K562 (cell line): ENCODE data around the gene PIK3R1. TPM values are rescaled to one million over a fixed set of nuclear protein-coding genes. Genes with fewer than 3 reads are reported as not detected.

Experiments
- ATAC-seq: fragments of 200-7000 bp; cut with Tn5 transposase; 3 replicates; pipeline ENCODE4 v1.9.1; 2020; ENCODE audit warnings: moderate library complexity
- BruUV-seq: library from RNA; stranded (reverse); fragments of 400-500 nt; replicated peaks from 2 replicates; lab custom pipeline; 2021; lab: Mats Ljungman, UMichigan
- CTCF ChIA-PET: fragments of 300-600 bp; formaldehyde crosslinking; extraction: SDS; loops from one replicate; lab custom pipeline; 2021; ENCODE audit warnings: low intra/inter-chr PET ratio; lab: Yijun Ruan, JAX
- POLR2A ChIA-PET: fragments of 300-600, 350-650 bp; sonication (Branson Sonifier 250); formaldehyde crosslinking; extraction: SDS; loops from one replicate; lab custom pipeline; 2021; ENCODE audit warnings: antibody characterized with exemption, inconsistent platforms; lab: Yijun Ruan, JAX
- DNase-seq, 4 experiments: peaks; one replicate each; pipeline versions ENCODE4 v3.0.0 to v3.0.0-alpha.2; 2011 to 2018; ENCODE audit warnings: low spot score in 3 of 4, mixed read lengths in 3 of 4; ENCODE audit errors: extremely low read depth in 1 of 4
- FAIRE-seq: peaks from 2 replicates; lab custom pipeline; 2011; peaks lifted over from hg19 to GRCh38; lab: Jason Lieb, UNC
- H2AFZ ChIP-seq: 2 replicates; pipeline ENCODE4 v1.6.0; 2011; ENCODE audit warnings: low read depth, low read length, control low read depth, inconsistent platforms
- H3K27ac ChIP-seq: fragments of 200-600 bp; 3 replicates; pipeline ENCODE4 v1.8.0; 2011; ENCODE audit warnings: low read depth, mild to moderate bottlenecking, control low read depth, inconsistent platforms, low read length, moderate library complexity, mixed read lengths; ENCODE audit errors: extremely low read depth
- H3K27me3 ChIP-seq, 2 experiments: fragments of 300-600 bp in 1 of 2; 2 replicates in 1 of 2; 3 replicates in 1 of 2; pipeline versions ENCODE4 v1.6.0 to v1.8.0; 2011; ENCODE audit warnings: inconsistent platforms in 2 of 2, low read length in 2 of 2, mild to moderate bottlenecking in 1 of 2, mixed read lengths in 1 of 2, moderate library complexity in 1 of 2; ENCODE audit not compliant: control insufficient read depth in 2 of 2, insufficient read depth in 2 of 2
- H3K36me3 ChIP-seq: fragments of 300-600 bp; 3 replicates; pipeline ENCODE4 v1.8.0; 2011; ENCODE audit warnings: mild to moderate bottlenecking, low read length, inconsistent platforms; ENCODE audit not compliant: control insufficient read depth, insufficient read depth
- H3K4me1 ChIP-seq, 2 experiments: fragments of 200-600 bp in 1 of 2; replicated peaks in 1 of 2; 2 replicates in 1 of 2; 3 replicates in 1 of 2; pipeline versions ENCODE4 v1.5.1 to v1.8.0; 2011; ENCODE audit warnings: inconsistent platforms in 2 of 2, low read length in 2 of 2, mild to moderate bottlenecking in 1 of 2, mixed read lengths in 1 of 2, moderate library complexity in 1 of 2; ENCODE audit not compliant: control insufficient read depth in 2 of 2, insufficient read depth in 2 of 2
- H3K4me2 ChIP-seq: 2 replicates; pipeline ENCODE4 v1.6.1; 2011; ENCODE audit warnings: low read length, control low read depth, inconsistent platforms, mixed read lengths; ENCODE audit not compliant: insufficient read depth
- H3K4me3 ChIP-seq: fragments of 200-600 bp; sonication (generic), shearing (Covaris generic); 2 replicates; pipeline ENCODE4 v1.5.1; 2016; ENCODE audit warnings: control low read depth, inconsistent platforms
- H3K79me2 ChIP-seq: fragments of 200-600 bp; 3 replicates; pipeline ENCODE4 v1.8.0; 2011; ENCODE audit warnings: low read length, inconsistent platforms; ENCODE audit not compliant: control insufficient read depth, insufficient read depth
- H3K9ac ChIP-seq, 2 experiments: 2 replicates each; pipeline versions ENCODE4 v1.6.0 to v1.6.1; 2011; ENCODE audit warnings: low read depth in 2 of 2, low read length in 2 of 2, control low read depth in 1 of 2, inconsistent platforms in 1 of 2, mild to moderate bottlenecking in 1 of 2, mixed read lengths in 1 of 2; ENCODE audit not compliant: insufficient read depth in 1 of 2
- H3K9me1 ChIP-seq: one replicate; pipeline ENCODE4 v1.6.0; 2011; ENCODE audit warnings: inconsistent platforms, mild to moderate bottlenecking, low read length, moderate library complexity; ENCODE audit not compliant: control insufficient read depth, insufficient read depth
- H3K9me3 ChIP-seq: replicated peaks from 2 replicates; pipeline ENCODE4 v1.5.1; 2011; ENCODE audit warnings: low read depth, low read length, inconsistent platforms; ENCODE audit not compliant: control insufficient read depth, insufficient read depth
- H4K20me1 ChIP-seq: replicated peaks from 2 replicates; pipeline ENCODE4 v1.6.1; 2011; ENCODE audit warnings: low read length, inconsistent platforms, mixed read lengths; ENCODE audit not compliant: control insufficient read depth, insufficient read depth
- BRF1 ChIP-seq: IDR thresholded peaks from 3 replicates; pipeline ENCODE4 v1.6.1; 2011; ENCODE audit warnings: borderline replicate concordance, mild to moderate bottlenecking; ENCODE audit not compliant: insufficient read length; ENCODE audit errors: extremely low read depth
- DMBX1 ChIP-seq: fragments of 250-450 bp; sonication (Bioruptor Pico); IDR thresholded peaks from 2 replicates; pipeline ENCODE4 v1.8.0; 2022; ENCODE audit warnings: inconsistent platforms, mild to moderate bottlenecking, moderate library complexity, borderline replicate concordance
- DNMT1 ChIP-seq: fragments of 450-650 bp; IDR thresholded peaks from 2 replicates; pipeline ENCODE4 v1.6.1; 2016; ENCODE audit warnings: antibody characterized with exemption, mild to moderate bottlenecking
- MAFK ChIP-seq: IDR thresholded peaks from 2 replicates; pipeline ENCODE4 v1.6.1; 2011; ENCODE audit warnings: low read length, improper control_type of control experiment
- MEF2A ChIP-seq: IDR thresholded peaks from 2 replicates; pipeline ENCODE4 v1.6.1; 2011; ENCODE audit warnings: low read depth, mild to moderate bottlenecking, low read length, moderate library complexity; ENCODE audit not compliant: control insufficient read depth
- POLR2G ChIP-seq: fragments of 200-400 bp; formaldehyde crosslinking; IDR thresholded peaks from 2 replicates; pipeline ENCODE4 v1.6.1; 2017; ENCODE audit warnings: low read depth, mild to moderate bottlenecking, antibody characterized with exemption, low read length, moderate library complexity
- SAFB ChIP-seq: fragments of 200-400 bp; formaldehyde crosslinking; IDR thresholded peaks from 2 replicates; pipeline ENCODE4 v1.6.1; 2017; ENCODE audit warnings: low read depth, low read length, borderline replicate concordance
- TBP ChIP-seq: optimal IDR thresholded peaks from 2 replicates; pipeline ENCODE3; 2011; ENCODE audit warnings: low read depth, low read length, improper control_type of control experiment
- ZNF507 ChIP-seq: conservative IDR thresholded peaks from 2 replicates; pipeline ENCODE4 v1.6.1; 2017; ENCODE audit warnings: missing genetic modification characterization, missing compliant biosample characterization
- ZZZ3 ChIP-seq: fragments of 450-650 bp; IDR thresholded peaks from 2 replicates; pipeline ENCODE4 v1.6.1; 2016; ENCODE audit warnings: antibody characterized with exemption, mild to moderate bottlenecking, moderate library complexity
- WGBS: fragments of 100-300 bp; shearing (Covaris generic); methylation state at CpG from one replicate; pipeline ENCODE4 v1.1.6; 2016; ENCODE audit warnings: low coverage, mixed read lengths; ENCODE audit not compliant: insufficient coverage; ENCODE audit errors: missing lambda C conversion rate; 5-methylcytosine and 5-hydroxymethylcytosine counted together
- in situ Hi-C: fragments of 300-500 bp; cut with MboI; formaldehyde crosslinking; loops from 4 replicates; pipeline ENCODE4 v1.15.0; 2018; ENCODE audit warnings: inconsistent platforms, mixed read lengths
- intact Hi-C: fragments of 100-400 bp; cut with micrococcal nuclease; formaldehyde crosslinking; loops from 2 replicates; pipeline ENCODE4 v1.14.2; 2022
- polyA plus RNA-seq, 8 experiments: library from polyadenylated mRNA; depleted of rRNA in 4 of 8; stranded (reverse) in 5 of 8; unstranded in 3 of 8; fragments of >200 nt; fragmentation: Nextera tagmentation in 2 of 8; fragmentation: Illumina TruSeq in 1 of 8; extraction: Ambion mirVana in 2 of 8; extraction: Trizol in 1 of 8; gene quantifications; 2 replicates each; pipeline versions ENCODE4 v1.2.1 to v1.2.3, GENCODE V29; 2011 to 2014; ENCODE audit warnings: inconsistent platforms in 1 of 8, missing spikeins in 1 of 8
- total RNA-seq, 7 experiments: library from RNA; depleted of rRNA in 6 of 7; stranded (reverse); fragments of >200 nt in 6 of 7; fragmentation: Illumina TruSeq in 2 of 7; extraction: Trizol in 2 of 7; gene quantifications; 2 replicates each; pipeline versions ENCODE4 v1.2.1 to v1.2.3, GENCODE V29; 2011 to 2021; ENCODE audit warnings: low replicate concordance in 1 of 7
- TF ChIP-seq, protein P1 (sequence below): fragments of 250-450 bp; sonication (Bioruptor Pico); IDR thresholded peaks from 2 replicates; pipeline ENCODE4 v1.4.0; 2020; ENCODE audit warnings: mild to moderate bottlenecking, moderate library complexity, borderline replicate concordance

PIK3R1 gene
- total and polyA plus RNA-seq, 9 of the 15 experiments (the other 6 are each of a cell fraction or from before 2014, with no cell fraction given) = 1.1 to 9.7 (median 4.8) TPM

- BruUV-seq = no TSS peak
- FAIRE-seq (no peak), ATAC-seq (no peak), DNase-seq (no peak)
- Histone ChIP-seq H3K9me3 (no peaks in the 10 kb centered on the region), H3K36me3 (no peaks in the 10 kb centered on the region), H3K9ac (no peak overlapping the region), H2AFZ (no peak overlapping the region), H3K4me1 (no peaks in the 10 kb centered on the region), H3K79me2 (no peaks in the 10 kb centered on the region), H3K4me2 (no peak overlapping the region), H3K4me3 (no peak overlapping the region), H3K9me1 (no peaks in the 10 kb centered on the region), H3K27ac (no peak overlapping the region), H3K27me3 (no peaks in the 10 kb centered on the region), H4K20me1 (no peaks in the 10 kb centered on the region)
- in situ Hi-C loops = loop anchor here (10.0 kb wide), 1 partner anchor 1006 kb away; no protein-coding TSS in a partner anchor
- TF ChIP-seq ZZZ3 (no peak), BRF1 (no peak), ZNF507 (tag) (no peak), DMBX1 (CRISPR knock-in tag) (no peak), MAFK (no peak), SAFB (no peak), DNMT1 (no peak), TBP (no peak), MEF2A (no peak), POLR2G (no peak)
- TF ChIP-seq, protein P1, sequence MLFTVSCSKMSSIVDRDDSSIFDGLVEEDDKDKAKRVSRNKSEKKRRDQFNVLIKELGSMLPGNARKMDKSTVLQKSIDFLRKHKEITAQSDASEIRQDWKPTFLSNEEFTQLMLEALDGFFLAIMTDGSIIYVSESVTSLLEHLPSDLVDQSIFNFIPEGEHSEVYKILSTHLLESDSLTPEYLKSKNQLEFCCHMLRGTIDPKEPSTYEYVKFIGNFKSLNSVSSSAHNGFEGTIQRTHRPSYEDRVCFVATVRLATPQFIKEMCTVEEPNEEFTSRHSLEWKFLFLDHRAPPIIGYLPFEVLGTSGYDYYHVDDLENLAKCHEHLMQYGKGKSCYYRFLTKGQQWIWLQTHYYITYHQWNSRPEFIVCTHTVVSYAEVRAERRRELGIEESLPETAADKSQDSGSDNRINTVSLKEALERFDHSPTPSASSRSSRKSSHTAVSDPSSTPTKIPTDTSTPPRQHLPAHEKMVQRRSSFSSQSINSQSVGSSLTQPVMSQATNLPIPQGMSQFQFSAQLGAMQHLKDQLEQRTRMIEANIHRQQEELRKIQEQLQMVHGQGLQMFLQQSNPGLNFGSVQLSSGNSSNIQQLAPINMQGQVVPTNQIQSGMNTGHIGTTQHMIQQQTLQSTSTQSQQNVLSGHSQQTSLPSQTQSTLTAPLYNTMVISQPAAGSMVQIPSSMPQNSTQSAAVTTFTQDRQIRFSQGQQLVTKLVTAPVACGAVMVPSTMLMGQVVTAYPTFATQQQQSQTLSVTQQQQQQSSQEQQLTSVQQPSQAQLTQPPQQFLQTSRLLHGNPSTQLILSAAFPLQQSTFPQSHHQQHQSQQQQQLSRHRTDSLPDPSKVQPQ (CRISPR knock-in tag) = no peak
- WGBS = 9% methylated on average over 5 of the region's 5 CpGs
- CTCF ChIA-PET = interaction anchor here (1.3 kb wide), 1 partner anchor 1005 kb away, joined by 5 read pairs; no protein-coding TSS in a partner anchor
- intact Hi-C loops = loop anchor here (5.0 kb wide), 1 partner anchor 758 kb away; no protein-coding TSS in a partner anchor
- POLR2A ChIA-PET = interaction anchor here (0.6 kb wide), 1 partner anchor 86 kb away, joined by 3 read pairs; no protein-coding TSS in a partner anchor
These were observed 35.2 kb downstream of the PIK3R1 start for GRCh38 chr5:68250661-68251298.
